OCI-LY1 (cell line): ENCODE data around the gene OCLN.
"Not testable (repeated sequence)": the region's sequence is repeated elsewhere in the genome, so short reads cannot be mapped to it uniquely, and the experiment has no call there.

ENCODE experiments used
- H2AFZ ChIP-seq: fragments of 200-600 bp; sonication (generic), shearing (Covaris generic); 2 replicates; pipeline ENCODE4 v1.6.0; 2014; ENCODE audit warnings: antibody characterized with exemption, mild to moderate bottlenecking, low read length
- H3F3A ChIP-seq: fragments of 200-600 bp; sonication (generic), shearing (Covaris generic); 2 replicates; pipeline ENCODE4 v1.6.0; 2014; ENCODE audit warnings: mild to moderate bottlenecking, antibody characterized with exemption, low read length, moderate library complexity; ENCODE audit not compliant: insufficient read depth
- H3K27ac ChIP-seq: fragments of 200-600 bp; sonication (generic); 2 replicates; pipeline ENCODE4 v1.5.1; 2014; ENCODE audit warnings: low read length, mixed run types, mild to moderate bottlenecking, low read depth; ENCODE audit not compliant: poor library complexity, severe bottlenecking
- H3K27me3 ChIP-seq: fragments of 200-600 bp; sonication (generic); 2 replicates; pipeline ENCODE4 v1.6.0; 2014; ENCODE audit warnings: antibody characterized with exemption, mild to moderate bottlenecking, low read length, moderate library complexity; ENCODE audit not compliant: insufficient read depth
- H3K36me3 ChIP-seq: fragments of 200-600 bp; sonication (generic); 2 replicates; pipeline ENCODE4 v1.6.1; 2014; ENCODE audit warnings: mild to moderate bottlenecking, antibody characterized with exemption, low read length, moderate library complexity, mixed read lengths; ENCODE audit not compliant: insufficient read depth
- H3K4me1 ChIP-seq: fragments of 200-600 bp; sonication (generic); 2 replicates; pipeline ENCODE4 v1.5.1; 2014; ENCODE audit warnings: mild to moderate bottlenecking, low read length, moderate library complexity; ENCODE audit not compliant: insufficient read depth, severe bottlenecking
- H3K4me2 ChIP-seq: fragments of 200-600 bp; sonication (generic), shearing (Covaris generic); 2 replicates; pipeline ENCODE4 v1.6.1; 2014; ENCODE audit warnings: low read length
- H3K4me3 ChIP-seq: fragments of 200-600 bp; sonication (generic); 2 replicates; pipeline ENCODE4 v1.5.1; 2014; ENCODE audit warnings: low read length, low read depth, mild to moderate bottlenecking, mixed read lengths; ENCODE audit not compliant: poor library complexity, severe bottlenecking
- H3K79me2 ChIP-seq: fragments of 200-600 bp; shearing (Covaris generic); 2 replicates; pipeline ENCODE4 v1.6.1; 2016; ENCODE audit warnings: mixed run types, low read length, mixed read lengths; ENCODE audit not compliant: insufficient read depth
- H3K9ac ChIP-seq: fragments of 200-600 bp; sonication (generic), shearing (Covaris generic); 2 replicates; pipeline ENCODE4 v1.6.1; 2014; ENCODE audit warnings: mild to moderate bottlenecking, low read length, mixed read lengths
- H3K9me2 ChIP-seq: fragments of 200-600 bp; sonication (generic), shearing (Covaris generic); 2 replicates; pipeline ENCODE4 v1.6.1; 2014; ENCODE audit warnings: low read depth, mild to moderate bottlenecking, low read length, mixed read lengths
- H3K9me3 ChIP-seq: fragments of 200-600 bp; shearing (Covaris generic); 2 replicates; pipeline ENCODE4 v1.6.1; 2014; ENCODE audit warnings: low read length, mixed read lengths
- H4K20me1 ChIP-seq: fragments of 200-600 bp; sonication (generic), shearing (Covaris generic); 2 replicates; pipeline ENCODE4 v1.6.0; 2016; ENCODE audit warnings: mild to moderate bottlenecking, low read length; ENCODE audit not compliant: insufficient read depth
- CTCF ChIP-seq: fragments of 200-600 bp; sonication (generic), shearing (Covaris generic); IDR thresholded peaks from 2 replicates; pipeline ENCODE4 v1.5.1; 2017; ENCODE audit warnings: mild to moderate bottlenecking, antibody characterized with exemption, low read length, moderate library complexity, mixed read lengths
- EZH2 ChIP-seq: fragments of 200-600 bp; sonication (generic), shearing (Covaris generic); IDR thresholded peaks from 2 replicates; pipeline ENCODE4 v1.8.0; 2017; ENCODE audit warnings: borderline replicate concordance, mixed run types, mild to moderate bottlenecking, antibody characterized with exemption, low read length, moderate library complexity, mixed read lengths

OCLN gene

DNA sequence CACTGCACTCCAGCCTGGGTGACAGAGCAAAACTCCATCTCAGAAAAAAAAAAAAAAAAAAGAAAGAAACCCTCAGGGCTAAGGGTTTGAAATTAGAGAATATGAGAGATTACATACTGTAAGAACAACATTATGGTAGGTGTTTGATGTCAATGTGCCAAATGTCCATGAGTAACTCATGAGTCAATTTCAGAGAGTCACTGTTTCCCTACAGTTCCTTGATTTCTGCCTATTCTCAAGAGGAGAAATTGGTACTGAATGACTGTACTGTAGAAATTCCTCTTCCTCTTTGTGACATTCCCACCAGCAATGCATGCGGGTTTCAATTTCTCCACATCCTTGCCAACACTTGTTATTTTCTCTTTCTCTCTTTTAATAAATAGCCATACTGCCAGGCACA, 42.5 kb upstream of the OCLN start:
- Histone ChIP-seq H3K4me1 (no peaks in the 10 kb centered on the region), H4K20me1 (no peaks in the 10 kb centered on the region), H3K4me2 (no peak overlapping the region), H3K79me2 (no peaks in the 10 kb centered on the region), H3F3A (no peaks in the 10 kb centered on the region), H3K9me2 (no peaks in the 10 kb centered on the region), H2AFZ (no peak overlapping the region), H3K36me3 (no peaks in the 10 kb centered on the region), H3K4me3 (no peak overlapping the region), H3K27ac (no peak overlapping the region), H3K9ac (no peak overlapping the region), H3K27me3 (no peaks in the 10 kb centered on the region), H3K9me3 (no peaks in the 10 kb centered on the region)
- TF ChIP-seq CTCF (no peak), EZH2 (no peak)

- H4K20me1 ChIP-seq, H3K9ac ChIP-seq, H3K4me1 ChIP-seq, H3K4me3 ChIP-seq, H2AFZ ChIP-seq, H3K79me2 ChIP-seq, H3K27ac ChIP-seq, H3K9me2 ChIP-seq, H3K27me3 ChIP-seq, H3K36me3 ChIP-seq, H3K4me2 ChIP-seq, H3K9me3 ChIP-seq, H3F3A ChIP-seq: not testable (repeated sequence)
Observed at GRCh38 chr5:69450527-69450926, 42.1 kb upstream of the OCLN start.

GRCh38 chr5:69451941-69452647, 40.5 kb upstream of the OCLN start:
- no peak overlapping the region for H2AFZ ChIP-seq

GRCh38 chr5:69453487-69453886, 39.1 kb upstream of the OCLN start:
- H4K20me1 ChIP-seq, H3K4me3 ChIP-seq, H3K9me3 ChIP-seq, H3F3A ChIP-seq, H3K4me1 ChIP-seq, H2AFZ ChIP-seq, H3K27ac ChIP-seq, H3K9me2 ChIP-seq, H3K79me2 ChIP-seq, H3K9ac ChIP-seq, H3K4me2 ChIP-seq, H3K27me3 ChIP-seq, H3K36me3 ChIP-seq: not testable (repeated sequence)

More at GRCh38 chr5:69451941-69452647, 40.5 kb upstream of the OCLN start:
- Histone ChIP-seq H3K79me2 (no peaks in the 10 kb centered on the region), H3K4me2 (no peak overlapping the region), H4K20me1 (no peaks in the 10 kb centered on the region), H3K9me2 (no peaks in the 10 kb centered on the region), H3K4me3 (no peak overlapping the region), H3F3A (no peaks in the 10 kb centered on the region), H3K27ac (no peak overlapping the region), H3K36me3 (no peaks in the 10 kb centered on the region), H3K9ac (no peak overlapping the region), H3K9me3 (no peaks in the 10 kb centered on the region), H3K4me1 (no peaks in the 10 kb centered on the region), H3K27me3 (no peaks in the 10 kb centered on the region)
- TF ChIP-seq CTCF (no peak), EZH2 (no peak)
